ENCODE data around the gene TMEM11. TPM values are rescaled to one million over a fixed set of nuclear protein-coding genes. Genes with fewer than 3 reads are reported as not detected.

The TMEM11 gene
- total and polyA plus RNA-seq, 2 donors (not counting 1 experiment from before 2014, with no cell fraction given) = 21.4 to 25.3 TPM

DNA sequence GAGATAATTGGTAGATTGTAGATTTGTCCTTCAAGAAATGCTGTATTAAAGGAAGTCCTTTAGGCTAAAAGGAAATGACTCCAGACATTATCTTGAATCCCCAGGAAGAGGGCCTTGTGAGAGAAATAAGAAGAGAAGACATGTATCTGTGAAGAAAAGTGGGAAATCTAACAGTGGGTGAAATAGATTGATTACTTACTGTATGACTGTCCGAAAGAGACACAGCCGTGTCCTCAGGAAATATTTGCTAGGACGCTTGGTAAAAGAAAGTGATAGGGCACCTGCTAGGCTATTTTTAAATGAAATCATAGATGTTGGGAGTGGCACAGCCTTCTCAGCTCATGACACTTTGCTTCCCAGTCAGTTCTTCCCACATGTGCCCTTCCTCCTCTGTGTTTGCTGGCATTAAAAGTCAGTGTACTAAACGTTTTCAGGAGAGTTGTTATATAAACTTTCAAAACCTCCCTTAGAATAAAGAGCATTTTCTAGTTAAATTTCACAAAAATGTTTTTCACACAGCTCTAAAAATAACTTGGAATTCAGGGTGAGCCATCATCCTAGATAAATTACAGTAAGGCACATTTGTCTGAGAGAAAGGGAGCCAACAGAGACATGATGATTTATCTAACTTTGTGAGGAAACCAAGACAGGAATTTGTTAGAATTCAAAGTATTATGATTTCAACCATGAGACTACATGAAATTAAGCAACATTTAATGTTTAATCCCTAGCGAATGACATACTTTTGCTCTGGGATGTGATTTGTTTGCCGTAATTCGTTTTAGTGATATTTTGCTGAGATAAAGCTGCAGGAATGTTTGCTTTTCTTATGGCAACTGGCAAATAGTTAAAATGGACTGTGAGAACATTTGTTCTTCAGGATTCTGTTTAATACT is 52.2 kb downstream of the TMEM11 start:
- H3K27me3 Mint-ChIP-seq = no peaks in the 10 kb centered on the region

DNA sequence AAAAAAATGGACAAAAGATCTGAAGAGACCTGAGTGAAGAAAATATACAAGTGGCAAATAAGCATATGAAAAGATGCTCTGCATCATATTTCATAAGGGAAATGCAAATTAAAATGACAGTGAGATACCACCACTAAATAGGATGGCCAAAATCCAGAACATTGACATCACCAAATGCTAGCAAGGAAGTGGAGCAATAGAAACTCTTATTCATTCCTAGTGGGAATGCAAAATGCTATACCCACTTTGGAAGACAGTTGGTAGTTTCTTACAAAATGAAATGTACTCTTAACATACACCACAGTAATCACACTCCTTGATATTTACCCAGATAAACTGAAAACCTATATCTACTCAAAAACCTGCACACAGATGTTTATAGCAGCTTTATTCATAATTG is 53.6 kb downstream of the TMEM11 start:
- Histone ChIP-seq H3K36me3 (replicated peaks in 1 of 2; ENCODE audit: control extremely low read depth in 1 of 2, control insufficient read depth in 1 of 2, extremely low read depth in 1 of 2, insufficient read depth in 2 of 2, low read length in 1 of 2) (no peaks in the 10 kb centered on the region), H3K4me1 (ENCODE audit: control insufficient read depth in 2 of 2, insufficient read depth in 2 of 2, low read length in 2 of 2) (no peaks in the 10 kb centered on the region), H3K4me2 (replicated peaks; ENCODE audit: low read depth, low read length, poor library complexity, severe bottlenecking) (no peak overlapping the region), H4K20me1 (ENCODE audit: control insufficient read depth, insufficient read depth, low read length, poor library complexity, severe bottlenecking) (no peaks in the 10 kb centered on the region), H3K4me3 (ENCODE audit: control extremely low read depth in 1 of 5, extremely low read depth in 1 of 5, insufficient read depth in 1 of 5, low read depth in 2 of 5, low read length in 4 of 5) (no peak overlapping the region), H3K27me3 (replicated peaks in 1 of 4; ENCODE audit: control extremely low read depth in 1 of 4, control insufficient read depth in 3 of 4, insufficient read depth in 4 of 4, low read length in 3 of 4) (no peaks in the 10 kb centered on the region), H3K9ac (ENCODE audit: low read length) (no peak overlapping the region), H3K79me2 (ENCODE audit: control insufficient read depth, insufficient read depth, low read length) (peaks cover 5% of the 10 kb centered on the region), H3K27ac (ENCODE audit: low read length in 2 of 2) (no peak overlapping the region), H3K9me3 (ENCODE audit: control extremely low read depth in 1 of 3, control insufficient read depth in 2 of 3, insufficient read depth in 1 of 3, low read length in 2 of 3) (peaks cover 0 to 3% (median 0%) of the 10 kb centered on the region in 3 donors), H2AFZ (ENCODE audit: insufficient read depth, low read depth, low read length, poor library complexity, severe bottlenecking) (no peak overlapping the region)
- Mint-ChIP-seq H3K27ac (no peak overlapping the region), H3K9me3 (ENCODE audit: insufficient read depth) (peaks cover 2% of the 10 kb centered on the region), H3K27me3 (no peaks in the 10 kb centered on the region), H3K4me1 (peaks cover 2% of the 10 kb centered on the region), H3K4me3 (no peak overlapping the region)
- POLR2A ChIA-PET = no interaction called here
- ATAC-seq (ENCODE audit: low read depth) (no peak), DNase-seq (no peak)
- intact Hi-C loops (cut with micrococcal nuclease) = no loop called here
- TF ChIP-seq, protein P1, sequence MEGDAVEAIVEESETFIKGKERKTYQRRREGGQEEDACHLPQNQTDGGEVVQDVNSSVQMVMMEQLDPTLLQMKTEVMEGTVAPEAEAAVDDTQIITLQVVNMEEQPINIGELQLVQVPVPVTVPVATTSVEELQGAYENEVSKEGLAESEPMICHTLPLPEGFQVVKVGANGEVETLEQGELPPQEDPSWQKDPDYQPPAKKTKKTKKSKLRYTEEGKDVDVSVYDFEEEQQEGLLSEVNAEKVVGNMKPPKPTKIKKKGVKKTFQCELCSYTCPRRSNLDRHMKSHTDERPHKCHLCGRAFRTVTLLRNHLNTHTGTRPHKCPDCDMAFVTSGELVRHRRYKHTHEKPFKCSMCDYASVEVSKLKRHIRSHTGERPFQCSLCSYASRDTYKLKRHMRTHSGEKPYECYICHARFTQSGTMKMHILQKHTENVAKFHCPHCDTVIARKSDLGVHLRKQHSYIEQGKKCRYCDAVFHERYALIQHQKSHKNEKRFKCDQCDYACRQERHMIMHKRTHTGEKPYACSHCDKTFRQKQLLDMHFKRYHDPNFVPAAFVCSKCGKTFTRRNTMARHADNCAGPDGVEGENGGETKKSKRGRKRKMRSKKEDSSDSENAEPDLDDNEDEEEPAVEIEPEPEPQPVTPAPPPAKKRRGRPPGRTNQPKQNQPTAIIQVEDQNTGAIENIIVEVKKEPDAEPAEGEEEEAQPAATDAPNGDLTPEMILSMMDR (IDR thresholded peaks at IDR 0.05) = no peak
- CTCF ChIA-PET = no interaction called here

More for the DNA sequence above, 52.2 kb downstream of the TMEM11 start:
- TF ChIP-seq EZH2 (IDR thresholded peaks at IDR 0.05; ENCODE audit: borderline replicate concordance, insufficient read depth, low read depth, low read length, poor library complexity, severe bottlenecking) = no peak
- TF ChIP-seq, protein P1 (IDR thresholded peaks at IDR 0.05) = no peak
- no peaks in the 10 kb centered on the region for H3K9me3 Mint-ChIP-seq (ENCODE audit: insufficient read depth)
- no peaks in the 10 kb centered on the region for H3K27me3 ChIP-seq (replicated peaks in 1 of 4; ENCODE audit: control extremely low read depth in 1 of 4, control insufficient read depth in 3 of 4, insufficient read depth in 4 of 4, low read length in 3 of 4)
- H3K4me2 ChIP-seq (replicated peaks; ENCODE audit: low read depth, low read length, poor library complexity, severe bottlenecking) = no peak overlapping the region
- no peak overlapping the region for H3K27ac Mint-ChIP-seq
- CTCF ChIA-PET = interaction anchor here (0.6 kb wide), 1 partner anchor 42 kb away, joined by 3 read pairs; no protein-coding TSS in a partner anchor
- no peak overlapping the region for H3K27ac ChIP-seq (ENCODE audit: low read length in 2 of 2)
- peaks cover 5% of the 10 kb centered on the region for H3K79me2 ChIP-seq (ENCODE audit: control insufficient read depth, insufficient read depth, low read length)
- H3K36me3 ChIP-seq (replicated peaks in 1 of 2; ENCODE audit: control extremely low read depth in 1 of 2, control insufficient read depth in 1 of 2, extremely low read depth in 1 of 2, insufficient read depth in 2 of 2, low read length in 1 of 2) = no peaks in the 10 kb centered on the region
- no peak overlapping the region for H3K4me3 ChIP-seq (ENCODE audit: control extremely low read depth in 1 of 5, extremely low read depth in 1 of 5, insufficient read depth in 1 of 5, low read depth in 2 of 5, low read length in 4 of 5)
- DNase-seq = no peak
- H3K9ac ChIP-seq (ENCODE audit: low read length) = no peak overlapping the region
- WGBS (ENCODE audit: insufficient coverage) = 89% methylated on average over 5 of the region's 7 CpGs
- H2AFZ ChIP-seq (ENCODE audit: insufficient read depth, low read depth, low read length, poor library complexity, severe bottlenecking) = no peak overlapping the region
- H3K4me3 Mint-ChIP-seq = no peak overlapping the region
- H3K4me1 ChIP-seq (ENCODE audit: control insufficient read depth in 2 of 2, insufficient read depth in 2 of 2, low read length in 2 of 2) = no peaks in the 10 kb centered on the region
- POLR2A ChIA-PET = no interaction called here
- no peaks in the 10 kb centered on the region for H3K9me3 ChIP-seq (ENCODE audit: control extremely low read depth in 1 of 3, control insufficient read depth in 2 of 3, insufficient read depth in 1 of 3, low read length in 2 of 3)
- H4K20me1 ChIP-seq (ENCODE audit: control insufficient read depth, insufficient read depth, low read length, poor library complexity, severe bottlenecking) = no peaks in the 10 kb centered on the region
- intact Hi-C loops (cut with micrococcal nuclease) = no loop called here
- H3K4me1 Mint-ChIP-seq = peaks cover 2% of the 10 kb centered on the region
- ATAC-seq (ENCODE audit: low read depth) = no peak
